Neural cell (in vitro differentiated cells): Measurements from ENCODE around the gene POLR1B. TPM values are rescaled to one million over a fixed set of nuclear protein-coding genes. Genes with fewer than 3 reads are reported as not detected.
"Not testable (repeated sequence)": the region's sequence is repeated elsewhere in the genome, so short reads cannot be mapped to it uniquely, and the experiment has no call there.

ENCODE experiments used
- H2AFZ ChIP-seq: fragments of 200-600, 300-800 bp; sonication (generic), shearing (Covaris generic); 2 replicates; pipeline ENCODE4 v1.6.0; 2014; ENCODE audit warnings: low read depth, mild to moderate bottlenecking, antibody characterized with exemption, low read length, moderate library complexity
- H3F3A ChIP-seq: fragments of 200-600 bp; shearing (Covaris generic); 2 replicates; pipeline ENCODE4 v1.6.1; 2016; ENCODE audit warnings: mild to moderate bottlenecking, moderate library complexity, mixed read lengths, antibody characterized with exemption, low read length; ENCODE audit not compliant: insufficient read depth, poor library complexity, severe bottlenecking
- H3K27ac ChIP-seq: fragments of 200-600, 300-800 bp; sonication (generic), shearing (Covaris generic); 2 replicates; pipeline ENCODE4 v1.5.1; 2014; ENCODE audit warnings: mild to moderate bottlenecking, low read length, moderate library complexity
- H3K27me3 ChIP-seq: fragments of 300-800, 200-600 bp; sonication (generic), shearing (Covaris generic); 2 replicates; pipeline ENCODE4 v1.6.0; 2014; ENCODE audit warnings: mild to moderate bottlenecking, low read depth, low read length, moderate library complexity; ENCODE audit not compliant: insufficient read depth
- H3K36me3 ChIP-seq: fragments of 300-800, 200-600 bp; sonication (generic), shearing (Covaris generic); 2 replicates; pipeline ENCODE4 v1.5.1; 2014; ENCODE audit warnings: mild to moderate bottlenecking, antibody characterized with exemption, low read length, moderate library complexity; ENCODE audit not compliant: insufficient read depth
- H3K4me2 ChIP-seq: fragments of 300-800, 200-600 bp; sonication (generic), shearing (Covaris generic); 2 replicates; pipeline ENCODE4 v1.6.0; 2014; ENCODE audit warnings: mild to moderate bottlenecking, low read length
- H3K4me3 ChIP-seq: fragments of 300-800, 200-600 bp; sonication (generic), shearing (Covaris generic); 2 replicates; pipeline ENCODE4 v1.5.1; 2014; ENCODE audit warnings: mild to moderate bottlenecking, low read length, moderate library complexity
- H3K79me2 ChIP-seq: fragments of 200-600 bp; shearing (Covaris generic); replicated peaks from 2 replicates; pipeline ENCODE4 v1.6.0; 2014; ENCODE audit warnings: mild to moderate bottlenecking, low read length, moderate library complexity; ENCODE audit not compliant: insufficient read depth
- H3K9ac ChIP-seq: fragments of 300-800, 200-600 bp; sonication (generic), shearing (Covaris generic); 2 replicates; pipeline ENCODE4 v1.6.1; 2016; ENCODE audit warnings: mild to moderate bottlenecking, low read length, mixed read lengths
- H3K9me2 ChIP-seq: fragments of 200-600 bp; shearing (Covaris generic); 2 replicates; pipeline ENCODE4 v1.6.1; 2016; ENCODE audit warnings: mild to moderate bottlenecking, low read length, mixed read lengths; ENCODE audit not compliant: insufficient read depth
- H3K9me3 ChIP-seq: fragments of 200-600, 300-800 bp; sonication (generic), shearing (Covaris generic); 2 replicates; pipeline ENCODE4 v1.6.1; 2016; ENCODE audit warnings: mild to moderate bottlenecking, mixed run types, low read length, moderate library complexity, mixed read lengths
- H4K20me1 ChIP-seq: fragments of 200-600 bp; shearing (Covaris generic); 2 replicates; pipeline ENCODE4 v1.6.1; 2016; ENCODE audit warnings: mild to moderate bottlenecking, mixed run types; ENCODE audit not compliant: insufficient read depth
- EP300 ChIP-seq: fragments of 450-650 bp; conservative IDR thresholded peaks from 2 replicates; pipeline ENCODE4 v1.6.1; 2014; ENCODE audit warnings: antibody characterized with exemption, mild to moderate bottlenecking, moderate library complexity; ENCODE audit not compliant: poor library complexity, severe bottlenecking
- EZH2 ChIP-seq: fragments of 200-600, 300-800 bp; shearing (Covaris generic), sonication (generic); IDR thresholded peaks from 2 replicates; pipeline ENCODE4 v1.6.1; 2014; ENCODE audit warnings: antibody characterized with exemption, low read length, borderline replicate concordance, mild to moderate bottlenecking; ENCODE audit not compliant: insufficient read depth, poor library complexity, severe bottlenecking
- MXI1 ChIP-seq: fragments of 450-650 bp; conservative IDR thresholded peaks from 2 replicates; pipeline ENCODE4 v1.6.1; 2014; ENCODE audit warnings: antibody characterized with exemption, mild to moderate bottlenecking; ENCODE audit not compliant: poor library complexity, severe bottlenecking
- POLR2AphosphoS5 ChIP-seq: IDR thresholded peaks from 2 replicates; pipeline ENCODE4 v1.6.1; 2012
- RAD21 ChIP-seq: fragments of 450-650 bp; conservative IDR thresholded peaks from 2 replicates; pipeline ENCODE4 v1.6.1; 2014; ENCODE audit warnings: antibody characterized with exemption, mild to moderate bottlenecking, moderate library complexity
- SMC3 ChIP-seq: fragments of 450-650 bp; conservative IDR thresholded peaks from 2 replicates; pipeline ENCODE4 v1.6.1; 2014; ENCODE audit warnings: antibody characterized with exemption, mild to moderate bottlenecking, moderate library complexity; ENCODE audit not compliant: poor library complexity
- TAF1 ChIP-seq: IDR thresholded peaks from 2 replicates; pipeline ENCODE4 v1.6.1; 2012; ENCODE audit warnings: low read depth
- polyA plus RNA-seq: library from polyadenylated mRNA; depleted of rRNA; stranded (reverse); fragments of >200 nt; gene quantifications from 2 replicates; pipeline ENCODE4 v1.2.3, GENCODE V29; 2014
- TF ChIP-seq, protein P1 (sequence below): IDR thresholded peaks from 2 replicates; pipeline ENCODE4 v1.6.1; 2012; ENCODE audit warnings: borderline replicate concordance
- TF ChIP-seq, protein P2 (sequence below): fragments of 450-650 bp; IDR thresholded peaks from 2 replicates; pipeline ENCODE4 v1.5.1; 2014; ENCODE audit warnings: antibody characterized with exemption, mild to moderate bottlenecking, moderate library complexity; ENCODE audit not compliant: poor library complexity, severe bottlenecking

The POLR1B gene
- polyA plus RNA-seq, 1 donor from 2014 or later: 9.8 TPM

DNA sequence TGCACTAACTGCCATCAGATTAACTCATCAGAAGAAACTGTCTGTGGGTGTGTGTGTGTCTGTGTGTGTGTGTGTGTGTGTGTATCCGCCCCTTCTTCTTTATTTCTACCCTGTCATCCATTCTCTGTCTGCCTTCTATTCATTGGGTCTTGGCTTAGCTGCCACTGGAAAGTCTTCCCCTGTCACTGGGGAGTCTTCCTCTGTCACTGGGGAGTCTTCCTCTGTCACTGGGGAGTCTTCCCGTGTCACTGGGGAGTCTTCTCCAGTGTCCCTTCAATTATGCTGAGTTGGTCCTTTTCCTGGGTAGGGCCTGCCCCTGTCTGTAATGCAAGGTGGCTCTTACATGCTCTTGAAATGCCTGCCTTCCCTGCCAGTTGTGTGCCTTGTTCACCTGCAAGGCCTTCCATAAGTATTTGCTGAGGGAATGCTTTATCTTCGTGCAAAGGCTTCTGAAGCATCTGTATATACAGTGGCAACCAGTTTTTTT is 18.9 kb upstream of the POLR1B start:
- Histone ChIP-seq H3K27ac (no peak overlapping the region), H3F3A (no peaks in the 10 kb centered on the region), H3K27me3 (no peaks in the 10 kb centered on the region), H4K20me1 (no peaks in the 10 kb centered on the region), H3K9me2 (no peaks in the 10 kb centered on the region), H3K4me3 (no peak overlapping the region), H3K79me2 (no peaks in the 10 kb centered on the region), H2AFZ (no peak overlapping the region), H3K9ac (no peak overlapping the region), H3K9me3 (no peaks in the 10 kb centered on the region), H3K36me3 (peaks cover 10% of the 10 kb centered on the region), H3K4me2 (no peak overlapping the region)
- TF ChIP-seq, protein P1, sequence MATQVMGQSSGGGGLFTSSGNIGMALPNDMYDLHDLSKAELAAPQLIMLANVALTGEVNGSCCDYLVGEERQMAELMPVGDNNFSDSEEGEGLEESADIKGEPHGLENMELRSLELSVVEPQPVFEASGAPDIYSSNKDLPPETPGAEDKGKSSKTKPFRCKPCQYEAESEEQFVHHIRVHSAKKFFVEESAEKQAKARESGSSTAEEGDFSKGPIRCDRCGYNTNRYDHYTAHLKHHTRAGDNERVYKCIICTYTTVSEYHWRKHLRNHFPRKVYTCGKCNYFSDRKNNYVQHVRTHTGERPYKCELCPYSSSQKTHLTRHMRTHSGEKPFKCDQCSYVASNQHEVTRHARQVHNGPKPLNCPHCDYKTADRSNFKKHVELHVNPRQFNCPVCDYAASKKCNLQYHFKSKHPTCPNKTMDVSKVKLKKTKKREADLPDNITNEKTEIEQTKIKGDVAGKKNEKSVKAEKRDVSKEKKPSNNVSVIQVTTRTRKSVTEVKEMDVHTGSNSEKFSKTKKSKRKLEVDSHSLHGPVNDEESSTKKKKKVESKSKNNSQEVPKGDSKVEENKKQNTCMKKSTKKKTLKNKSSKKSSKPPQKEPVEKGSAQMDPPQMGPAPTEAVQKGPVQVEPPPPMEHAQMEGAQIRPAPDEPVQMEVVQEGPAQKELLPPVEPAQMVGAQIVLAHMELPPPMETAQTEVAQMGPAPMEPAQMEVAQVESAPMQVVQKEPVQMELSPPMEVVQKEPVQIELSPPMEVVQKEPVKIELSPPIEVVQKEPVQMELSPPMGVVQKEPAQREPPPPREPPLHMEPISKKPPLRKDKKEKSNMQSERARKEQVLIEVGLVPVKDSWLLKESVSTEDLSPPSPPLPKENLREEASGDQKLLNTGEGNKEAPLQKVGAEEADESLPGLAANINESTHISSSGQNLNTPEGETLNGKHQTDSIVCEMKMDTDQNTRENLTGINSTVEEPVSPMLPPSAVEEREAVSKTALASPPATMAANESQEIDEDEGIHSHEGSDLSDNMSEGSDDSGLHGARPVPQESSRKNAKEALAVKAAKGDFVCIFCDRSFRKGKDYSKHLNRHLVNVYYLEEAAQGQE: no peak
- TF ChIP-seq EP300 (no peak), SMC3 (no peak), TAF1 (no peak), POLR2AphosphoS5 (no peak), RAD21 (no peak), MXI1 (no peak)
- TF ChIP-seq, protein P2, sequence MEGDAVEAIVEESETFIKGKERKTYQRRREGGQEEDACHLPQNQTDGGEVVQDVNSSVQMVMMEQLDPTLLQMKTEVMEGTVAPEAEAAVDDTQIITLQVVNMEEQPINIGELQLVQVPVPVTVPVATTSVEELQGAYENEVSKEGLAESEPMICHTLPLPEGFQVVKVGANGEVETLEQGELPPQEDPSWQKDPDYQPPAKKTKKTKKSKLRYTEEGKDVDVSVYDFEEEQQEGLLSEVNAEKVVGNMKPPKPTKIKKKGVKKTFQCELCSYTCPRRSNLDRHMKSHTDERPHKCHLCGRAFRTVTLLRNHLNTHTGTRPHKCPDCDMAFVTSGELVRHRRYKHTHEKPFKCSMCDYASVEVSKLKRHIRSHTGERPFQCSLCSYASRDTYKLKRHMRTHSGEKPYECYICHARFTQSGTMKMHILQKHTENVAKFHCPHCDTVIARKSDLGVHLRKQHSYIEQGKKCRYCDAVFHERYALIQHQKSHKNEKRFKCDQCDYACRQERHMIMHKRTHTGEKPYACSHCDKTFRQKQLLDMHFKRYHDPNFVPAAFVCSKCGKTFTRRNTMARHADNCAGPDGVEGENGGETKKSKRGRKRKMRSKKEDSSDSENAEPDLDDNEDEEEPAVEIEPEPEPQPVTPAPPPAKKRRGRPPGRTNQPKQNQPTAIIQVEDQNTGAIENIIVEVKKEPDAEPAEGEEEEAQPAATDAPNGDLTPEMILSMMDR: no peak

DNA sequence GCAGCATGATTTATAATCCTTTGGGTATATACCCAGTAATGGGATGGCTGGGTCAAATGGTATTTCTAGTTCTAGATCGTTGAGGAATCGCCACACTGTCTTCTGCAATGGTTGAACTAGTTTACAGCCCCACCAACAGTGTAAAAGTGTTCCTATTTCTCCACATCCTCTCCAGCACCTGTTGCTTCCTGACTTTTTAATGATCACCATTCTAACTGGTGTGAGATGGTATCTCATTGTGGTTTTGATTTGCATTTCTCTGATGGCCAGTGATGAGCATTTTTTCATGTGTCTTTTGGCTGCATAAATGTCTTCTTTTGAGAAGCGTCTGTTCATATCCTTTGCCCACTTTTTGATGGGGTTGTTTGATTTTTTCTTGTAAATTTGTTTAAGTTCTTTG is 18.0 kb upstream of the POLR1B start:
- not testable (repeated sequence) for H2AFZ ChIP-seq, H3K4me3 ChIP-seq, H3K9me3 ChIP-seq, H3F3A ChIP-seq, H3K9ac ChIP-seq, H3K4me2 ChIP-seq, H3K9me2 ChIP-seq, H3K27ac ChIP-seq, H4K20me1 ChIP-seq, H3K79me2 ChIP-seq, H3K36me3 ChIP-seq, H3K27me3 ChIP-seq

DNA sequence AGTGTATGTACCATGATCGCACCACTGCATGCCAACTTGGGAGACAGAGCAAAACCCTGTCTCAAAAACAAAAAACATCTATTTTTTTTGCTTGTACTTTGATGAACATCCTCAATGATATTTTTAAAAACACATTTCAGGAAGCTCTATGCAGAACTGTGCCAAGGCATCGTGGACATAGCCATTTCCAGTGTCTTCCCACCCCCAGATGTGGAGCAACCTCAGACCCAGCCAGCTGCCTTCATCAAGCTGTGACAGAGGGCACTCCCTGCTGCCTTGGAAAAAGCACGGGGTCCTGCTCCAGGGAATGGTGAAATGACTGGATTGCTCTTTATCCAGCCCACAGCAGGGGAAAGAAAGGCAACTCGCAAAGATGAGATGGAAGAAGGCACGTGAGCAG is 13.7 kb upstream of the POLR1B start:
- Histone ChIP-seq H3K4me2 (no peak overlapping the region), H3F3A (no peaks in the 10 kb centered on the region), H3K27me3 (no peaks in the 10 kb centered on the region), H3K4me3 (no peak overlapping the region), H3K9ac (no peak overlapping the region), H3K36me3 (peaks cover 6% of the 10 kb centered on the region), H3K27ac (no peak overlapping the region), H3K9me3 (no peaks in the 10 kb centered on the region), H4K20me1 (no peaks in the 10 kb centered on the region), H2AFZ (no peak overlapping the region), H3K79me2 (no peaks in the 10 kb centered on the region), H3K9me2 (no peaks in the 10 kb centered on the region)
- no peak for TF ChIP-seq MXI1
- TF ChIP-seq TAF1: no peak
- no peak for TF ChIP-seq EP300
- TF ChIP-seq RAD21: no peak
- TF ChIP-seq, protein P1: no peak
- no peak for TF ChIP-seq EZH2
- TF ChIP-seq, protein P2: no peak
- TF ChIP-seq POLR2AphosphoS5: no peak
- TF ChIP-seq SMC3: no peak
